Panc1 (cell line): ENCODE measurements around the gene FRRS1. TPM values are rescaled to one million over a fixed set of nuclear protein-coding genes. Genes with fewer than 3 reads are reported as not detected.

Experiments used
- ATAC-seq: fragments of 200-7000 bp; cut with Tn5 transposase; 2 replicates; pipeline ENCODE4 v1.9.1; 2020; ENCODE audit warnings: mild to moderate bottlenecking, moderate library complexity
- BruUV-seq: library from RNA; stranded (reverse); fragments of 400-500 nt; replicated peaks from 2 replicates; lab custom pipeline; 2021; lab: Mats Ljungman, UMichigan
- CTCF ChIA-PET: fragments of 300-600 bp; sonication (Branson Sonifier 250); formaldehyde crosslinking; loops from one replicate; lab custom pipeline; 2022; ENCODE audit warnings: antibody characterized with exemption; lab: Charles Lee
- POLR2A ChIA-PET: fragments of 300-600 bp; sonication (Branson Sonifier 250); formaldehyde crosslinking; loops from one replicate; lab custom pipeline; 2022; ENCODE audit warnings: antibody characterized with exemption; lab: Charles Lee
- DNase-seq: peaks from one replicate; pipeline ENCODE4 v3.0.0-alpha.2; 2010; ENCODE audit warnings: low read depth, low spot score
- H3K27ac ChIP-seq: 2 replicates; pipeline ENCODE4 v1.5.1; 2011; ENCODE audit warnings: mild to moderate bottlenecking, low read length, inconsistent platforms
- H3K27me3 ChIP-seq: fragments of 200-500 bp; sonication (Bioruptor generic); 2 replicates; pipeline ENCODE4 v1.6.0; 2014; ENCODE audit warnings: low read length, inconsistent platforms; ENCODE audit not compliant: control insufficient read depth, insufficient read depth
- H3K36me3 ChIP-seq: fragments of 200-500 bp; sonication (Bioruptor generic); 2 replicates; pipeline ENCODE4 v1.5.1; 2014; ENCODE audit warnings: inconsistent platforms, mild to moderate bottlenecking, low read length, moderate library complexity; ENCODE audit not compliant: control insufficient read depth, insufficient read depth
- H3K4me1 ChIP-seq: 2 replicates; pipeline ENCODE4 v1.5.1; 2011; ENCODE audit warnings: inconsistent platforms, mild to moderate bottlenecking, low read length, moderate library complexity; ENCODE audit not compliant: control insufficient read depth, insufficient read depth
- H3K4me3 ChIP-seq, 2 experiments: 2 replicates each; pipeline ENCODE4 v1.5.1; 2011 to 2012; ENCODE audit warnings: low read depth in 2 of 2, low read length in 2 of 2, mild to moderate bottlenecking in 2 of 2, inconsistent platforms in 1 of 2, moderate library complexity in 1 of 2
- H3K9me3 ChIP-seq: fragments of 200-500 bp; sonication (Bioruptor generic); 2 replicates; pipeline ENCODE4 v1.5.1; 2014; ENCODE audit warnings: low read depth, mild to moderate bottlenecking, inconsistent platforms, low read length, moderate library complexity; ENCODE audit not compliant: control insufficient read depth, insufficient read depth
- CTCF ChIP-seq: fragments of 450-650 bp; IDR thresholded peaks from 2 replicates; pipeline ENCODE4 v1.5.1; 2017; ENCODE audit warnings: mild to moderate bottlenecking
- POLR2AphosphoS5 ChIP-seq: IDR thresholded peaks from 2 replicates; pipeline ENCODE4 v1.6.1; 2012; ENCODE audit warnings: mild to moderate bottlenecking, low read depth, low read length, moderate library complexity
- REST ChIP-seq, 2 experiments: IDR thresholded peaks; 2 replicates each; pipeline ENCODE4 v1.6.1; 2011 to 2012; ENCODE audit warnings: low read depth in 2 of 2, control low read depth in 1 of 2, low read length in 1 of 2, mild to moderate bottlenecking in 1 of 2, moderate library complexity in 1 of 2; ENCODE audit not compliant: insufficient read depth in 1 of 2
- SIN3A ChIP-seq: IDR thresholded peaks from 2 replicates; pipeline ENCODE4 v1.6.1; 2012; ENCODE audit warnings: low read depth, mild to moderate bottlenecking, low read length, moderate library complexity, borderline replicate concordance; ENCODE audit not compliant: insufficient read depth
- TCF7L2 ChIP-seq: IDR thresholded peaks from 2 replicates; pipeline ENCODE4 v1.6.1; 2011; ENCODE audit warnings: mild to moderate bottlenecking, low read depth, low read length, inconsistent platforms
- in situ Hi-C: cut with HindIII; loops from 2 replicates; pipeline ENCODE4 v1.10.0; 2016; ENCODE audit warnings: low sequenced_read_pairs, low pct_unique_long_range_greater_than_20kb
- intact Hi-C: fragments of 100-400 bp; cut with micrococcal nuclease; formaldehyde crosslinking; loops from one replicate; pipeline ENCODE4 v1.10.0; 2022; ENCODE audit not compliant: unreplicated experiment
- total RNA-seq: library from RNA; stranded (reverse); gene quantifications from one replicate; pipeline ENCODE4 v1.2.1, GENCODE V29; 2021; ENCODE audit not compliant: unreplicated experiment

FRRS1 gene
- total RNA-seq, 1 experiment from 2014 or later = 1.2 TPM

- Histone ChIP-seq H3K4me3 (no peak overlapping the region), H3K36me3 (no peaks in the 10 kb centered on the region), H3K27ac (no peak overlapping the region), H3K9me3 (no peaks in the 10 kb centered on the region), H3K4me1 (no peaks in the 10 kb centered on the region), H3K27me3 (no peaks in the 10 kb centered on the region)
- BruUV-seq = no TSS peak
- in situ Hi-C loops = no loop called here
- POLR2A ChIA-PET = no interaction called here
- TF ChIP-seq CTCF (no peak), POLR2AphosphoS5 (no peak), SIN3A (no peak), REST (IDR thresholded peaks at IDR 0.05; ENCODE audit: insufficient read depth in 1 of 2, low read depth in 2 of 2, low read length in 1 of 2) (no peak), TCF7L2 (no peak)
- DNase-seq = no peak
- no peak for ATAC-seq
- CTCF ChIA-PET = no interaction called here
- intact Hi-C loops = no loop called here
Observed at GRCh38 chr1:99740141-99740540, 26.3 kb downstream of the FRRS1 start.

- H3K36me3 ChIP-seq = no peaks in the 10 kb centered on the region
- H3K27me3 ChIP-seq = no peaks in the 10 kb centered on the region
- H3K4me3 ChIP-seq = no peak overlapping the region
- no peaks in the 10 kb centered on the region for H3K9me3 ChIP-seq
- TF ChIP-seq REST (IDR thresholded peaks at IDR 0.05; ENCODE audit: insufficient read depth in 1 of 2, low read depth in 2 of 2, low read length in 1 of 2) (no peak), CTCF (no peak), SIN3A (no peak), POLR2AphosphoS5 (no peak), TCF7L2 (no peak)
- in situ Hi-C loops = no loop called here
- no peaks in the 10 kb centered on the region for H3K4me1 ChIP-seq
- H3K27ac ChIP-seq = no peak overlapping the region
- POLR2A ChIA-PET = no interaction called here
- CTCF ChIA-PET = no interaction called here
- BruUV-seq = no TSS peak
- ATAC-seq (no peak), DNase-seq (no peak)
- intact Hi-C loops = no loop called here
Observed at GRCh38 chr1:99738858-99739465, 27.5 kb downstream of the FRRS1 start.
